ENCODE measurements around the gene LOC128125822. TPM values are rescaled to one million over a fixed set of nuclear protein-coding genes. Genes with fewer than 3 reads are reported as not detected.
"Not testable (repeated sequence)": the region's sequence is repeated elsewhere in the genome, so short reads cannot be mapped to it uniquely, and the experiment has no call there.

LOC128125822 gene

GRCh38 chr6:63582579-63583231, 10.4 kb downstream of the LOC128125822 start:
- no peak for DNase-seq (ENCODE audit: low spot score)

GRCh38 chr6:63584125-63584514, 11.8 kb downstream of the LOC128125822 start:
- DNase-seq (ENCODE audit: low spot score): no peak

- no peak for DNase-seq (ENCODE audit: low spot score)
Measured at GRCh38 chr6:63584566-63584965, 12.3 kb downstream of the LOC128125822 start.

GRCh38 chr6:63585652-63586051, 13.4 kb downstream of the LOC128125822 start:
- DNase-seq (ENCODE audit: low spot score): not testable (repeated sequence)

GRCh38 chr6:63589952-63590411, 17.7 kb downstream of the LOC128125822 start:
- DNase-seq (ENCODE audit: low spot score): no peak

GRCh38 chr6:63592886-63593285, 20.6 kb downstream of the LOC128125822 start:
- DNase-seq (ENCODE audit: low spot score): no peak

- no peak for DNase-seq (ENCODE audit: low spot score)
Measured at GRCh38 chr6:63597141-63598048, 25.1 kb downstream of the LOC128125822 start.

GRCh38 chr6:63598049-63599036, 26.1 kb downstream of the LOC128125822 start:
- peak; percentile 79 for DNase-seq (ENCODE audit: low spot score)

- no peak for DNase-seq (ENCODE audit: low spot score)
Measured at GRCh38 chr6:63599243-63599642, 27.0 kb downstream of the LOC128125822 start.

GRCh38 chr6:63600136-63600535, 27.9 kb downstream of the LOC128125822 start:
- no peak for DNase-seq (ENCODE audit: low spot score)

- no peak for DNase-seq (ENCODE audit: low spot score)
Measured at GRCh38 chr6:63609231-63609630, 37.0 kb downstream of the LOC128125822 start.

GRCh38 chr6:63610944-63611343, 38.7 kb downstream of the LOC128125822 start:
- no peak for DNase-seq (ENCODE audit: low spot score)

GRCh38 chr6:63611560-63611959, 39.3 kb downstream of the LOC128125822 start:
- DNase-seq (ENCODE audit: low spot score): no peak

GRCh38 chr6:63615590-63615989, 43.3 kb downstream of the LOC128125822 start:
- DNase-seq (ENCODE audit: low spot score): no peak

Other genes with a start within 250 kb of the LOC128125822 start
- gene PTP4A1, start within 50 bp of the LOC128125822 start, total RNA-seq: 55.6 TPM
- gene PHF3, start 63.3 kb downstream of the LOC128125822 start, total RNA-seq: 63.8 TPM

Measured in ureter (tissue), 1 donor.